Activated CD8-positive, alpha-beta memory T cell treated with anti-CD3 and anti-CD28 coated beads for 48 hours (primary cell): ENCODE data around the gene GEMIN4.
A peak's percentile ranks its signal among the peaks of the same experiment; 100 is the strongest.
"Not testable (repeated sequence)": the region's sequence is repeated elsewhere in the genome, so short reads cannot be mapped to it uniquely, and the experiment has no call there.

Experiments
- DNase-seq, 3 experiments: peaks; one replicate each; pipeline ENCODE4 v3.0.0-alpha.2; 2020; ENCODE audit warnings: low read depth in 2 of 3, low spot score in 2 of 3

GEMIN4 gene

GRCh38 chr17:752002-752619 lies at the start of gene GEMIN4:
TSS of gene GEMIN4 (minus strand) at chr17:752264. CDS start at chr17:752142, 122 bp downstream.
- peak; percentile 95 to 99 (median 99) for DNase-seq

GRCh38 chr17:801660-802059 lies 49.6 kb upstream of the GEMIN4 start:
- no peak for DNase-seq

DNA sequence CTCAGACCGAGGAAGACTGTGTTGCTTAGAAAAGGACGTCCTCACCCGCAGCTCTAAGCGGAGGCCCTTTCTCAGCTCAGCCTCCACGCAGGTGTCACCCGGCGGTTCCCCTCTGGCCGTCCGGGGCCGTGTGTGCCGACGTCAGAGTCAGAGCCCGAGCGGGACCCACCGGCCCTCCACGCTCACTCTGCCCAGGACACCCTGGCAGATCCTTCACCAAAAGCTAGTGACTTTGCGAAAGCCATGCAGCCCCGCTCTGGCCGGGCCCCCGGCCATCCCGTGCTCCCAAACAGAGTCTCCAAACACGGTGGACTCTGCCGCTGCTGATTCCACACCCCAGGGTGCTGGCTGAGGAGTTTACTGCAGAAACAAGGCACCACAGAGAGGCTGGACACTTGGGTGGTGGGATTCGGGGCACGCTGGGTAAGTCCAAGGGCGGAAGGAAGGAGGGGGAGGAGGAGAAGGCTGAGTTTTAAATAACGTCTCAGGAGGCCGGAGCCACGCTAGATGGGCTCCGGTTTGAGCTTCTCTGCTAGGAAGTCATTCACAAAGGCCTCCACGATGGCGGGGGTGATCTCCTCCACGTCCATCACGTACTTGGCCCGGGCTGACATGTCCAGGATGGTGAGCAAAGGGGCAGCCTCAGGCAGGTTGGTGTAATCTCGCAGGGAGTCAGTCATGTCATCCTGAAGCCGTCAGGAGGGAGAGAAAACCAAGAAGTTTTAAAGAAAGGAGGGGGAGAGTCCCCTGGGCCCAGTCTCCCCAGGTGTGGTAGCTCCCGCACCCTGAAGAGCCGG lies 48.6 kb upstream of the GEMIN4 start:
- no peak for DNase-seq

DNA sequence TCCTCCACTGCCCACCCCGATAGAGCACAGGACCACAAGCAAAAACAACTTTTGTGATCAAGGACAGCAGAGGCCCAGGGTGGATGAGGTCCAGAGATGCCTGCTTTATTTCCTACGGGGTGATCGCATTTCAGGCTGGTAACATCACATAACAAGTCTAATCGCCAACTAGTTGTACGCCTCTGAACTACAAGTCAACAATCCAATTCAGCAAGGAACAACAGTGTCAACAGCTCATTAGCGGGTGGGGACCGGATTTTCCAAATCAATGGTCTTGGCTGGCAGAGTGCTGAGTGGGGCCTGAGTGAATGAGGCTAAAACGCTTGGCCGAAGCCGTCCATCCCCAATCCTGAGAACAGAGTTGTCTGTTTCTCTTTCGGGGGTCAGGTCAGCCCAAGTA lies 47.2 kb upstream of the GEMIN4 start:
- DNase-seq = no peak

DNA sequence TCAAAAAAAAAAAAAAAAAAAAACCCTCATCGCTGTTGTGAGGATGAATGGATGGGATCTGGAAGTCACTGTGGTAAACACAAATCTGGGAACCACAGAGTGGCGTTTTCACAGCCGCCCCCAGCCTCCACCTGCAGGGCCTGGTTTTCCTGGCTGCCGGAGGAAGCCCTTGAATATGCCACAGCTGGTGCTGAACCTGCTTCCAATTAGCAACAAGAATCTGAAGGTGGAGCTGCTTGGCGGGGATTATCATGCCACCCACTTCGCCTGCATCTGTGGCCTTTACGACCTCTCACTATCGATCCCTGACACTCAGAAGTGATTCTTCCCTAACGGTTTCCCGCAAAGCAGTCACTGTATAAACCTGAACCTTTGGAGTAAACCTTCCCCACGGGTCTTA lies 46.2 kb upstream of the GEMIN4 start:
- DNase-seq = no peak

- DNase-seq = no peak
Observed at GRCh38 chr17:797236-797840, 45.3 kb upstream of the GEMIN4 start.

DNA sequence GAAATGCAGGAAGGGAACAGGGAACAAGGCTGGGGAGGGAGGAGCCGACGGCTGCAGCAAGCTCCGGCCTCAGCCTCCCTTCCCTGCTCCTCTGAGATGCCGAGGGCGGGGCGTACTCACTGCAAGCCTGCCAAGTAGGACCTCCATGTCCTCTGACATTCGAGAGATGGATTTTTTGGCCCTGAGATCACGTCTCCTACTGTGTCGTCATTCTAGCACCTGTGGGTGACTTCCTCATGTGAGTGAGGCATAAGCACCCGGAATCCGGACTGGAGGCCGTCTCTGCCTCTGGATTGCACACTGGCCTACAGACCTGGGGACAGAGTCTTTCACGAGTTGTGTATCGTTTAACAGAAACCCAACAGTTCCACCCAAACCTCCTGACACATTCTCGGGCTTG lies 44.5 kb upstream of the GEMIN4 start:
- DNase-seq = no peak

DNA sequence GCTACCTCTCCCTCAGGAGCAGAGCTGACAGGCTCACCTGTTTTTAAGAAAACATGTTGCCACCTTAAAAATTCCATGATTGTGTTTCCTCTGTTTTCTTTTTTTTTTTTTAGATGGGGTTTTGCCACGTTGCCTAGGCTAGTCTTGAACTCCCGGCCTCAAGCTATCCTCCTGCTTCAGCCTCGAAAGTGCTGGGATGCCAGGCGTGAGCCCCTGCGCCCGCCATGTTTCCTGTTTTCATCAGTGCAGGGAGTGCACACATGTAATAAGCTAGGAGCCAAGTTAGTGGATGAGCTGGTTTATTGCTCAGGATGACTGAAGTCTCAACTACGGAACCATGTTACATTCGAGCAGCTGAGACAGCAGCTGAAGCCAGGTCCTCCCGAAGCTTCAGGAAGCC lies 43.7 kb upstream of the GEMIN4 start:
- DNase-seq = no peak

GRCh38 chr17:795276-795675 lies 43.2 kb upstream of the GEMIN4 start:
- no peak for DNase-seq

DNA sequence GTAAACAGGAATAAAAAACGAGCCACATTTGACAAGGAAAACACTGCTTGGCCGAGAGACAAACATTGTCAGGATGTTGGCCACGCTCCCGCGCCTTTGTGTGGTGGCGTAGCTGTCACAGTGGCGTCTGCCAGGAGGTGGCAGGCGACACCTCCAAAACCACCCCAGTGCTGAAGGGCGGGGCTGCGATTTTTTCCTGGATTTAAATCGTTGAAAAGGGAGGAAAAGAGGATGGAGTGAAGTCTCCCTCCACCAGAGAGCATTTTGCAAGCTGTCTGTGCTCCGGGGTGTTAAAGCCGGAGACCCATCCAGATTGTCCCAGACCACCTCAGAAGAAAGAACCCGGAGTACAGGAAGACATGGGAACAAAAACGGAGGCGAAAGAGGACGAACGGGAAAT lies 42.8 kb upstream of the GEMIN4 start:
- DNase-seq = no peak

DNA sequence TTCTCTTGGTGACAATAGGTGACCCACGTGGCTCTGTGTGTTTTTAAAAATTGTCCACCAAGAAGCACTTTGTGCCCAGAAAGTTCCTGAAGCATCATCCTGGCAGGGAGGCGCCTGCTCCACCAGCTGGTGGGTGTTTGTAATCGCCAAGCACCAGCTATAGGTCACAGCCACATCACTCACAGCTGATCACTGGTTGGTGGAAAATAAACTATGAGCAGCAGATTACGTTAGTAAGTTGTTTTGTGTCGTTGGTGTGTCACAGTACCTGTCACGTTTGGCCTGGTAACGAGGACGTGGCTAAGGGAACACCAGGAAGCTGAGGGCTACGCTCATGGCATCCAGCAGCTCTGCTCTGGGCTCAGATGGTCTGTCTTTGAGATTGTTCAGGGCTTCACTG lies 40.2 kb upstream of the GEMIN4 start:
- no peak for DNase-seq

- no peak for DNase-seq
Observed at GRCh38 chr17:791829-792228, 39.8 kb upstream of the GEMIN4 start.

GRCh38 chr17:790874-791247 lies 38.8 kb upstream of the GEMIN4 start:
- DNase-seq = not testable (repeated sequence)

- DNase-seq = not testable (repeated sequence)
Observed at GRCh38 chr17:789931-790873, 38.1 kb upstream of the GEMIN4 start.

DNA sequence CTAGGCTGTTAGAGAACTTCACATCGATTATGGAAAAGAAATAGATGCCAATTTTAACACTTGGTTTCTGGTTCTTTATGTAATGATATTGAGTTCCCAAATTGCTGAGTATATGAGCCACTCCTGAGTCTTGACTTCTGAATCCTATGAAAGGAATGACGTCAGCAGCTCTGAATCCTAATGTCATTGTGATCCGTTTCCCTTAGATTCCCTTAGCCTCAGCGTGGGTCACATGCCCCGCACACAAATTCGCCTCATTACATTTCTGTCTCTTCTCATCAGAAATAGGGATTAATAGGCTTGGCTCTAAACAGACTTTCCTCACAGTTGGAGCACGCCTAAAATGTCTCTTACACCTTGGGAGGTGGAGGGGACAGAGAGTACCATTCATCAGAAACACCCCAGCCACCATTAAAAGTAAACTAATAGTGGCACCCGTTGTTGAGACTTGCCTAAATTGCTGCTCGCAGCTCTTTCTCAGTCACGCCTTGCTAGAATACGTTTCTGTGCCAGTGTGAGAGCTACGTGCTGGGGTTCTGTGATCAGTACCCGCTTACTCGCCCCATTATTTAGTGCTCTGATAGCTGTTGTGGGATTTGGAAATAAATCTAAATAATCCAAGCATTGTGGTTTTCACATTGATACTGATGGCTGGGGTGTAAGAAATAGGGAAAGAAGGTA lies 37.2 kb upstream of the GEMIN4 start:
- DNase-seq = no peak

GRCh38 chr17:788551-788950 lies 36.5 kb upstream of the GEMIN4 start:
- DNase-seq = no peak

DNA sequence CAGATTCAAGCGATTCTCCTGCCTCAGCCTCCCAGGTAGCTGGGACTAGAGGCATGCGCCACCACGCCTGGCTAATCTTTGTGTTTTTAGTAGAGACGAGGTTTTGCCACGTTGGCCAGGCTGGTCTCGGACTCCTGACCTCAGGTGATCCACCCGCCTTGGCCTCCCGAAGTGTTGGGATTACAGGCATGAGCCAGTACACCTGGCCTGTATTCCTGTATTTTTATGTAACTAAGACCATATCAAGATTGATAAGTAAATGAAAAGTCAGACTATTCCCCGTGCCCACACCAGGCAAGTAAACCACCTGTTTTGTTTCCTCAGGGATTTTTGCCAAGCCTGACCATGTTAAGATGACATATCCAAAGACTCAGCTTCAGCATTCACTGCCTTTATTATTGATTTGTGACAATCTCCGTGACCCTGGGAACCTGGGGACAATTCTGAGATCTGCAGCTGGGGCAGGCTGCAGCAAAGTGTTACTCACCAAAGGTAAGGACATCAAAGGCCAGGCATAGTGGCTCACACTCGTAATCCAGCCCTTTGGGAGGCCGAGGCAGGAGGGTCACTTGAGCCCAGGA lies 35.7 kb upstream of the GEMIN4 start:
- no peak for DNase-seq

DNA sequence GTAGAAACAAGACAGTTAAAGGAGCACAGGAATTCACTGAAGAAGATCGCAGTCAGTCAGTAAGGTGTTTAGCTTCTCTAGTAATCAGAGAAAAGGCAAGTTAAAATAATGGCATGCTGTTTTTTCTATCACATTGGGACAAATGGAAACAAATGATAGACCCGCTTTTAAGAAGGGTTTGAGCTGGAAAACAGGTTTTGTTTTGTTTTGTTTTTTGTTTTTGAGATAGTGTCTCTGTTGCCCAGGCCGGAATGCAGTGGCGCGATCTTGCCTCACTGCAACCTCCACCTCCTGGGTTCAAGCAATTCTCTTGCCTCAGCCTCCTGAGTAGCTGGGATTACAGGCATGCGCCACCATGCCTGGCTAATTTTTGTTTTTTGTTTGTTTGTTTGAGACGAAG lies 33.8 kb upstream of the GEMIN4 start:
- DNase-seq = not testable (repeated sequence)

DNA sequence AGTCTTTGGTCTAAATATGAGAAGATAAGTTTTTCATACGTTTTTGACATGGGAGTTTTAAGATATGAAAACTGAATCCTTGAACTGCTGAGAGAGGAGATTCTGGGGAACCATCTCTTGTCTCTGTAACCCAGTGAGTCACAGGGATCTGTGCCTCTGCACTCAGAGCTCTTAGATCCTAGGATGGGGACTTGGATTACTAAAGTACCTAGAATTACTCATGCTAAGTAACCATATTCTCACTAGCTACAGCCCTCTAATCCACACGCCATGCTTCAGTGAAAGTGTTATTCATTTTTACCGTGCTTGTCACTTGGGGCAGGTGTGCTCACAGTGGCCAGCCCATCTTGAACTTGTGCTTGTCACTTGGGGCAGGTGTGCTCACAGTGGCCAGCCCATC lies 32.1 kb upstream of the GEMIN4 start:
- DNase-seq = no peak
